Brain microvascular endothelial cell (primary cell): ENCODE measurements around the gene PSTK.

Experiments used
- DNase-seq: peaks from one replicate; pipeline ENCODE4 v3.0.0-alpha.2; 2020
- H3K27ac ChIP-seq: fragments of 250-450 bp; sonication (Bioruptor Pico); 2 replicates; pipeline ENCODE4 v1.5.1; 2020; ENCODE audit warnings: mild to moderate bottlenecking, moderate library complexity
- H3K27me3 ChIP-seq: fragments of 250-450 bp; sonication (Bioruptor Pico); replicated peaks from 2 replicates; pipeline ENCODE4 v1.5.1; 2020; ENCODE audit warnings: mild to moderate bottlenecking
- H3K36me3 ChIP-seq: fragments of 250-450 bp; sonication (Bioruptor Pico); replicated peaks from 2 replicates; pipeline ENCODE4 v1.5.1; 2020; ENCODE audit warnings: mild to moderate bottlenecking
- H3K4me3 ChIP-seq: 2 replicates; pipeline ENCODE4 v1.5.1; 2011; ENCODE audit warnings: low read depth, mild to moderate bottlenecking, control low read depth, low read length, moderate library complexity
- in situ Hi-C: cut with HindIII; loops from 2 replicates; pipeline ENCODE4 v1.10.0; 2017; ENCODE audit warnings: low sequenced_read_pairs, low pct_ligation_motif_present
- TF ChIP-seq, protein P1 (sequence below): IDR thresholded peaks from 2 replicates; pipeline ENCODE4 v1.5.1; 2011; ENCODE audit warnings: low read depth, mild to moderate bottlenecking, moderate library complexity, low read length, control low read depth, inconsistent platforms; ENCODE audit errors: missing control alignments

PSTK gene

GRCh38 chr10:123011987-123012386, 31.8 kb downstream of the PSTK start:
- Histone ChIP-seq H3K36me3 (no peaks in the 10 kb centered on the region), H3K27ac (no peak overlapping the region), H3K4me3 (no peak overlapping the region), H3K27me3 (no peaks in the 10 kb centered on the region)
- in situ Hi-C loops = no loop called here
- no peak for DNase-seq
- TF ChIP-seq, protein P1, sequence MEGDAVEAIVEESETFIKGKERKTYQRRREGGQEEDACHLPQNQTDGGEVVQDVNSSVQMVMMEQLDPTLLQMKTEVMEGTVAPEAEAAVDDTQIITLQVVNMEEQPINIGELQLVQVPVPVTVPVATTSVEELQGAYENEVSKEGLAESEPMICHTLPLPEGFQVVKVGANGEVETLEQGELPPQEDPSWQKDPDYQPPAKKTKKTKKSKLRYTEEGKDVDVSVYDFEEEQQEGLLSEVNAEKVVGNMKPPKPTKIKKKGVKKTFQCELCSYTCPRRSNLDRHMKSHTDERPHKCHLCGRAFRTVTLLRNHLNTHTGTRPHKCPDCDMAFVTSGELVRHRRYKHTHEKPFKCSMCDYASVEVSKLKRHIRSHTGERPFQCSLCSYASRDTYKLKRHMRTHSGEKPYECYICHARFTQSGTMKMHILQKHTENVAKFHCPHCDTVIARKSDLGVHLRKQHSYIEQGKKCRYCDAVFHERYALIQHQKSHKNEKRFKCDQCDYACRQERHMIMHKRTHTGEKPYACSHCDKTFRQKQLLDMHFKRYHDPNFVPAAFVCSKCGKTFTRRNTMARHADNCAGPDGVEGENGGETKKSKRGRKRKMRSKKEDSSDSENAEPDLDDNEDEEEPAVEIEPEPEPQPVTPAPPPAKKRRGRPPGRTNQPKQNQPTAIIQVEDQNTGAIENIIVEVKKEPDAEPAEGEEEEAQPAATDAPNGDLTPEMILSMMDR = no peak

- Histone ChIP-seq H3K36me3 (no peaks in the 10 kb centered on the region), H3K27ac (no peak overlapping the region), H3K27me3 (no peaks in the 10 kb centered on the region), H3K4me3 (no peak overlapping the region)
- no peak for DNase-seq
- TF ChIP-seq, protein P1 = no peak
- in situ Hi-C loops = no loop called here
Measured at GRCh38 chr10:123013456-123014419, 33.5 kb downstream of the PSTK start.

DNA sequence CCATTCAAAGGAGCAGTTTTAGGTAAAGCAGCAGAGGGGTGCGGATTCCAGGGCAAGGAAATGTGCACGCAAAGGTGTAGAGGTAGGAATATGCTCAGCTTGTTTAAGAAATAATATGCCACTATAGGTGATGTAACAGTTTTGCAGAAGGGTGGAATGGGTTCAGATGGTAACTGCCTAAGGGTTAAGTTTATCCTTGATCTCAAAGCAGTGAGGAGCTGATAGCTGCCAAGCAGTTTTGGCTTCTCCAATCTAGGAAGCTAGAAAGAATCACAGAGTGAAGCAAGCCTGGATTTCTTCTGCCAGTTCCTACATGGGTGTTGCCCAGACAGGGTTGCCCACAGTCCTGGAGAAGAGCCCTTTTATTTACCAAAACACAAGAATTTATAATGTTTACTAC, 34.6 kb downstream of the PSTK start:
- H3K36me3 ChIP-seq = no peaks in the 10 kb centered on the region
- TF ChIP-seq, protein P1 = no peak
- no peaks in the 10 kb centered on the region for H3K27me3 ChIP-seq
- H3K4me3 ChIP-seq = no peak overlapping the region
- no peak for DNase-seq
- no peak overlapping the region for H3K27ac ChIP-seq
- in situ Hi-C loops = no loop called here

DNA sequence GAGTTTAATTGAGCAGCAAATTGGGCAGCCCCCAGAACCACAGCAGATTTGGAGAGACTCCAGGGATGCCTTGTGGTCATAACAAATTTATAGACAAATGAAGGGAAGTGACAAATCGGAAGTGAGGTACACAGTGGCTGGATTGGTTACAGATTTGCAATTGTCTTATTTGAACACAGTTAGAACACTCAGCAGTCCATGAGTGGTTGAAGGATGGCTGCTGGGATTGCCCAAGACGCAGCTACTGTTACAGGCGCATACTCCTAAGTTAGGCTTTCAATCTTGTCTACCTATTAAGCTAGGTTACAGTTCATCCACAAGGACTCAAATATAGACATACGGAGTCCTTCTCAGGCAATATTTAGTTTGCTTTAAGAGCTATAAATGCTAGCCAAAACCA, 36.0 kb downstream of the PSTK start:
- Histone ChIP-seq H3K27ac (no peak overlapping the region), H3K4me3 (no peak overlapping the region), H3K36me3 (no peaks in the 10 kb centered on the region), H3K27me3 (no peaks in the 10 kb centered on the region)
- TF ChIP-seq, protein P1 = no peak
- in situ Hi-C loops = no loop called here
- DNase-seq = no peak

- H3K36me3 ChIP-seq = no peaks in the 10 kb centered on the region
- H3K27ac ChIP-seq = no peak overlapping the region
- no peak overlapping the region for H3K4me3 ChIP-seq
- TF ChIP-seq, protein P1 = no peak
- in situ Hi-C loops = no loop called here
- DNase-seq = no peak
- no peaks in the 10 kb centered on the region for H3K27me3 ChIP-seq
Measured at GRCh38 chr10:123017421-123018165, 37.4 kb downstream of the PSTK start.
